Liver (tissue), 9 donors: ENCODE results near the gene RING1. TPM values are rescaled to one million over a fixed set of nuclear protein-coding genes. Genes with fewer than 3 reads are reported as not detected.

Experiments used
- DNase-seq: peaks from one replicate; pipeline ENCODE4 v3.0.0-alpha.2; 2017; ENCODE audit warnings: low spot score
- H3K27ac ChIP-seq, 2 donors: one replicate each; pipeline ENCODE4 v1.7.0; 2013; ENCODE audit warnings: inconsistent platforms in 2 of 2, low read length in 2 of 2, control low read depth in 1 of 2, low read depth in 1 of 2, mild to moderate bottlenecking in 1 of 2
- H3K27me3 ChIP-seq, 4 donors: one replicate each; pipeline versions ENCODE4 v1.6.1 to v1.7.0; 2013; ENCODE audit warnings: low read length in 3 of 4, inconsistent platforms in 1 of 4, mild to moderate bottlenecking in 1 of 4, moderate library complexity in 1 of 4; ENCODE audit not compliant: control insufficient read depth in 4 of 4, insufficient read depth in 4 of 4
- H3K36me3 ChIP-seq, 4 donors: one replicate each; pipeline versions ENCODE4 v1.6.1 to v1.7.0; 2013; ENCODE audit warnings: low read length in 3 of 4, mild to moderate bottlenecking in 3 of 4, low read depth in 1 of 4, moderate library complexity in 1 of 4; ENCODE audit not compliant: control insufficient read depth in 4 of 4, insufficient read depth in 3 of 4
- H3K4me1 ChIP-seq, 4 donors: one replicate each; pipeline versions ENCODE4 v1.6.1 to v1.7.0; 2013; ENCODE audit warnings: low read length in 3 of 4, mild to moderate bottlenecking in 3 of 4, moderate library complexity in 1 of 4; ENCODE audit not compliant: control insufficient read depth in 4 of 4, insufficient read depth in 4 of 4
- H3K4me3 ChIP-seq, 3 donors: one replicate each; pipeline versions ENCODE4 v1.6.1 to v1.7.0; 2013; ENCODE audit warnings: low read length in 3 of 3, control low read depth in 1 of 3, low read depth in 1 of 3, mild to moderate bottlenecking in 1 of 3
- H3K9ac ChIP-seq, 2 donors: one replicate each; pipeline ENCODE4 v1.7.0; 2013; ENCODE audit warnings: low read length in 2 of 2, mild to moderate bottlenecking in 2 of 2, moderate library complexity in 2 of 2, control low read depth in 1 of 2, low read depth in 1 of 2
- H3K9me3 ChIP-seq, 4 donors: one replicate each; pipeline versions ENCODE4 v1.6.1 to v1.7.0; 2013; ENCODE audit warnings: low read length in 3 of 4; ENCODE audit not compliant: control insufficient read depth in 4 of 4
- EGR1 ChIP-seq, 2 donors: IDR thresholded peaks; 2 replicates each; pipeline ENCODE4 v1.6.1; 2016 to 2018; ENCODE audit warnings: antibody characterized with exemption in 2 of 2, low read depth in 2 of 2
- FOXA1 ChIP-seq: IDR thresholded peaks from 2 replicates; pipeline ENCODE4 v1.6.1; 2016; ENCODE audit warnings: antibody characterized with exemption
- FOXA2 ChIP-seq: IDR thresholded peaks from 2 replicates; pipeline ENCODE4 v1.6.1; 2016; ENCODE audit warnings: antibody characterized with exemption
- GABPA ChIP-seq, 2 donors: IDR thresholded peaks in 1 of 2; conservative IDR thresholded peaks in 1 of 2; 2 replicates each; pipeline ENCODE4 v1.6.1; 2016; ENCODE audit warnings: antibody characterized with exemption in 2 of 2, mild to moderate bottlenecking in 1 of 2, moderate library complexity in 1 of 2
- HNF4G ChIP-seq: IDR thresholded peaks from 2 replicates; pipeline ENCODE4 v1.6.1; 2016; ENCODE audit warnings: antibody characterized with exemption
- JUND ChIP-seq, 2 donors: IDR thresholded peaks; 2 replicates each; pipeline ENCODE4 v1.6.1; 2016; ENCODE audit warnings: antibody characterized with exemption in 2 of 2
- MAX ChIP-seq: IDR thresholded peaks from 2 replicates; pipeline ENCODE4 v1.6.1; 2016; ENCODE audit warnings: antibody characterized with exemption
- NR2F2 ChIP-seq: IDR thresholded peaks from 2 replicates; pipeline ENCODE4 v1.6.1; 2016; ENCODE audit warnings: antibody characterized with exemption
- RAD21 ChIP-seq, 2 donors: IDR thresholded peaks; 2 replicates each; pipeline ENCODE4 v1.6.1; 2016; ENCODE audit warnings: antibody characterized with exemption in 2 of 2, mild to moderate bottlenecking in 2 of 2
- REST ChIP-seq: IDR thresholded peaks from 2 replicates; pipeline ENCODE4 v1.6.1; 2016; ENCODE audit warnings: antibody characterized with exemption, mild to moderate bottlenecking
- TAF1 ChIP-seq: conservative IDR thresholded peaks from 2 replicates; pipeline ENCODE4 v1.6.1; 2016; ENCODE audit warnings: antibody characterized with exemption, mild to moderate bottlenecking
- YY1 ChIP-seq: IDR thresholded peaks from 2 replicates; pipeline ENCODE4 v1.6.1; 2016; ENCODE audit warnings: antibody characterized with exemption, mild to moderate bottlenecking
- ZBTB33 ChIP-seq: IDR thresholded peaks from 2 replicates; pipeline ENCODE4 v1.6.1; 2016; ENCODE audit warnings: antibody characterized with exemption
- WGBS: extraction: QIAGEN DNeasy Blood & Tissue Kit; methylation state at CpG from one replicate; pipeline ENCODE4 v1.1.7; 2013; 5-methylcytosine and 5-hydroxymethylcytosine counted together
- polyA plus RNA-seq, 2 donors: library from polyadenylated mRNA; stranded (reverse) in 1 of 2; unstranded in 1 of 2; fragments of 200-250 nt in 1 of 2; fragments of >200 nt in 1 of 2; fragmentation: Nextera tagmentation in 1 of 2; extraction: Ambion mirVana in 1 of 2; gene quantifications; one replicate each; pipeline versions ENCODE4 v1.2.1 to v1.2.3, GENCODE V29; 2013 to 2015
- total RNA-seq, 2 donors: library from RNA; depleted of rRNA; stranded (reverse); fragments of >200 nt; gene quantifications; one replicate each; pipeline ENCODE4 v1.2.3, GENCODE V29; 2014
- donor health status: healthy.
- donor health status: healthy.
- donor health status: healthy.
- donor health status: healthy.
- donor health status: healthy.

RING1 gene
- total and polyA plus RNA-seq, 4 donors = 4.4 to 19.7 (median 14.9) TPM

- peak overlapping the region in 1 of 2 donors; percentile 18 for H3K27ac ChIP-seq
- no peak overlapping the region for H3K4me3 ChIP-seq
- H3K9ac ChIP-seq = no peak overlapping the region
- WGBS = 70% methylated on average over 5 of the region's 5 CpGs
- no peak for DNase-seq
- no peak for TF ChIP-seq JUND (IDR thresholded peaks at IDR 0.05)
- peak; percentile 59 for TF ChIP-seq YY1
- TF ChIP-seq GABPA (IDR thresholded peaks at IDR 0.05 in 1 of 2, conservative IDR thresholded peaks at IDR 0.05 in 1 of 2) = peak; percentile 44 to 62
- TF ChIP-seq NR2F2 = peak; percentile 35
- H3K36me3 ChIP-seq = no peaks in the 10 kb centered on the region
- no peaks in the 10 kb centered on the region for H3K27me3 ChIP-seq
- no peaks in the 10 kb centered on the region for H3K9me3 ChIP-seq
- no peaks in the 10 kb centered on the region for H3K4me1 ChIP-seq
Observed at GRCh38 chr6:33183071-33183683, 25.1 kb upstream of the RING1 start.

GRCh38 chr6:33185190-33185589, 23.1 kb upstream of the RING1 start:
- no peak for TF ChIP-seq ZBTB33
- Histone ChIP-seq H3K36me3 (no peaks in the 10 kb centered on the region), H3K27ac (no peak overlapping the region), H3K4me1 (no peaks in the 10 kb centered on the region), H3K4me3 (no peak overlapping the region), H3K9me3 (no peaks in the 10 kb centered on the region), H3K27me3 (no peaks in the 10 kb centered on the region), H3K9ac (no peak overlapping the region)
- no peak for DNase-seq
- 60% methylated on average over 9 of the region's 9 CpGs for WGBS

- Histone ChIP-seq H3K4me3 (no peak overlapping the region), H3K27ac (no peak overlapping the region), H3K9me3 (no peaks in the 10 kb centered on the region), H3K9ac (no peak overlapping the region), H3K27me3 (no peaks in the 10 kb centered on the region), H3K4me1 (no peaks in the 10 kb centered on the region), H3K36me3 (no peaks in the 10 kb centered on the region)
- no peak for DNase-seq
- WGBS = 90% methylated on average over 4 of the region's 4 CpGs
- TF ChIP-seq RAD21 (IDR thresholded peaks at IDR 0.05) = no peak
Observed at GRCh38 chr6:33185654-33186187, 22.6 kb upstream of the RING1 start.

GRCh38 chr6:33187809-33188208, 20.5 kb upstream of the RING1 start:
- WGBS = 94% methylated on average over 1 of the region's 1 CpG
- TF ChIP-seq NR2F2 (no peak), TAF1 (no peak), JUND (IDR thresholded peaks at IDR 0.05) (no peak), REST (no peak), YY1 (no peak), ZBTB33 (no peak), FOXA2 (no peak), FOXA1 (no peak), MAX (no peak), EGR1 (IDR thresholded peaks at IDR 0.05; ENCODE audit: low read depth in 2 of 2) (no peak), HNF4G (no peak)

More at GRCh38 chr6:33187809-33188208, 20.5 kb upstream of the RING1 start:
- H3K27me3 ChIP-seq = no peaks in the 10 kb centered on the region
- no peak overlapping the region for H3K4me3 ChIP-seq
- no peak for DNase-seq
- H3K9me3 ChIP-seq = no peaks in the 10 kb centered on the region
- no peak overlapping the region for H3K27ac ChIP-seq
- no peaks in the 10 kb centered on the region for H3K36me3 ChIP-seq
- H3K9ac ChIP-seq = no peak overlapping the region
- peaks cover 0 to 5% (median 0%) of the 10 kb centered on the region in 4 donors for H3K4me1 ChIP-seq
